Left kidney (tissue), 2 donors: Measurements from ENCODE around the gene HSD11B1L. TPM values are rescaled to one million over a fixed set of nuclear protein-coding genes. Genes with fewer than 3 reads are reported as not detected.
"Not testable (repeated sequence)": the region's sequence is repeated elsewhere in the genome, so short reads cannot be mapped to it uniquely, and the experiment has no call there.

Experiments
- DNase-seq: peaks from one replicate; pipeline ENCODE4 v3.0.0-alpha.2; 2013
- polyA plus RNA-seq: library from polyadenylated mRNA; unstranded; fragments of 120-200 nt; gene quantifications from one replicate; pipeline ENCODE4 v1.2.1, GENCODE V29; 2013; ENCODE audit not compliant: insufficient read length

Gene HSD11B1L
- polyA plus RNA-seq, 1 donor = 8.9 TPM

DNA sequence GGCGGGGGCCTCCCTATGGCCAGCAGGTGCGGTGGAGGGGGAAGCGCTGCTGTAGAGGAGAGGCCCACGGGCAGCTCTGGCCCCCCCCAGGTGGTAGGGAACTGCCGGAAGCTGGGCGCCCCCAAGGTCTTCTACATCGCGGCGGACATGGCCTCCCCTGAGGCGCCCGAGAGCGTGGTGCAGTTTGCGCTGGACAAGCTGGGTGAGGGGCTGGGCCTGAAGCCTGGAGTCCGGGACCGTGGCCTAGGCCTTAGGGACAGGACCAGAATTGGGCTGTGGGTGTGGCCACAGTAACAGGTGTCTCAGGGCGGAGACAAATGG, 5.5 kb downstream of the HSD11B1L start:
- no peak for DNase-seq

DNA sequence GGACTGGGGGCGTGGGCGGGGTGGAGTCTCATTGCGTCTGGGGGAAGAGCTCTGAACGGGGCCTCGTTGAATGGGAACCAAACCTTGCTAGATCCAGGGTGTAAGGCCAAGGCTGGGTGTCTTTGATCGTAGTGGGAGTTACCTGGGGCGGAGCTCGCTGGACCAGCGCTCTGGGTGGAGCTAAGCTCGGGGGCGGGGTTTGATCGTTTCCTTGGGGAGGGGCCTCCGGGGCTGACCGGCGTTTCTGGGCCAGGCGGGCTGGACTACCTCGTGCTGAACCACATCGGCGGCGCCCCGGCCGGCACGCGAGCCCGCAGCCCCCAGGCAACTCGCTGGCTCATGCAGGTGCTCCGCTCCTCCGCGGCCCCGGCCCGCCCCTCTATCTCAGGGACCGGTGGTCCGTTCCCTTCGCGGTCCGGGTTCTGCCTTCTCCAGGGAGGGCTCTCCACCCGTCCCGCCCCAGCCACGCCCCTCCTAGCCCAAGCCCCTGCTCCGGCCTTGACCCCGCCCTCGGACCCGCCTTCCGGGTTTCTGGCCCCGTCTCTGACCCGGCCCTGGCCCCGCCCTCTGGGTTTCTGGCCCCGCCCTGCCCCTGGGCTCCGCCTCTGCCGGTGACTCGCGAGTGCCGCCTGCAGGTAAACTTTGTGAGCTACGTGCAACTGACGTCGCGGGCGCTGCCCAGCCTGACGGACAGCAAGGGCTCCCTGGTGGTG, 6.0 kb downstream of the HSD11B1L start:
- DNase-seq = peak; percentile 89

DNA sequence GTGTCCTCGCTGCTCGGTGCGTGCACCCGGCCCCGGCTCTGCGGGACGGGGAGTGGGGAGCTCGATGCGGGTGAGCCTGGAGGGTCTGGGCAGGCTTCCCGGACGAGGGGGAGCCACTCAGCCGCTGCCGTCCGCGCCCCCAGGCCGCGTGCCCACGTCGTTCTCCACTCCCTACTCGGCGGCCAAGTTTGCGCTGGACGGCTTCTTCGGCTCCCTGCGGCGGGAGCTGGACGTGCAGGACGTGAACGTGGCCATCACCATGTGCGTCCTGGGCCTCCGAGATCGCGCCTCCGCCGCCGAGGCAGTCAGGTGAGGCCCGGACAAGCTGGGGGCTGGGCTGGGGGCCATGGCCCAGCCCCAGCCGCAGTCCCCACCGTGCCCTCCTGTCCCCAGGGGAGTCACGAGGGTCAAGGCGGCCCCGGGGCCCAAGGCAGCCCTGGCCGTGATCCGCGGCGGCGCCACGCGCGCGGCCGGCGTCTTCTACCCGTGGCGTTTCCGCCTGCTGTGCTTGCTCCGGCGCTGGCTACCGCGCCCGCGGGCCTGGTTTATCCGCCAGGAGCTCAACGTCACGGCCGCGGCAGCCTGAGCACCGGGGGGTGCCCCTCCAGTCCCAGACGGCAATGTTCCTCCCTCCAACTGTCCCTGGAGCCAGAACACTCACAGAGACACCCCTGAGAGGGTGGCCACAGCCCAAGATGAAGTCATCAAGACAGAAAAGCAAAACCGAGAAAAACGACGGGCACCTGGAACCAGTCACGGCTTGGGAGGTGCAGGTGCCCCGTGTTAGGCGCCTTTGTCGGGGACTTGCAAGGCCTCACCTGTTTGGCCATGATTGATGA, 6.8 kb downstream of the HSD11B1L start:
- no peak for DNase-seq

DNA sequence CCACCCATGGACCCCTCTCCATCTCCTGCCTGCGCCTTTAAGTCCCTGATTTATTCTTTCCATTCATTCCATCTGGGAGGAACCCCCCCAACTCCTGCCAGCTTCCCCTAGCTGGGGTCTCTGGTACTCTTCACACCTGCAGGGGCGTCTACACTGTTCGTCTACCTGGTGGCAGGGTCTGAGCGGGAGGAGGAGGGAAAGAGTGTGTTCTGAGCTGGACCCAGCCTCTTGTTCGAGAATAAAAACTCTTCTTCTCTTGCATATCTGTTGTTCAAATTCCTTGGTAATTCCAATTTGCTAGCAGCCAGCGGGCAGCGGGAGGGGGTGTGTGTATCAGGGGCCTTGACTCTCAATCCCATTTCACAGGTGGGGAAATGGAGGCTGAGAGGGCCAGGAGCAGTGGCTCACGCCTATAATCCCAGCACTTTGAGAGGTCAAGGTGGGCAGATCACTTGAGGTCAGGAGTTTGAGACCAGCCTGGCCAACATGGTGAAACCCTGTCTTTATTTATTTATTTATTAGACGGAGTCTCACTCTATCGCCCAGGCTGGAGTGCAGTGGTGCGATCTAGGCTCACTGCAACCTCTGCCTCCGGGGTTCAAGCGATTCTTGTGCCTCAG, 7.5 kb downstream of the HSD11B1L start:
- not testable (repeated sequence) for DNase-seq

DNA sequence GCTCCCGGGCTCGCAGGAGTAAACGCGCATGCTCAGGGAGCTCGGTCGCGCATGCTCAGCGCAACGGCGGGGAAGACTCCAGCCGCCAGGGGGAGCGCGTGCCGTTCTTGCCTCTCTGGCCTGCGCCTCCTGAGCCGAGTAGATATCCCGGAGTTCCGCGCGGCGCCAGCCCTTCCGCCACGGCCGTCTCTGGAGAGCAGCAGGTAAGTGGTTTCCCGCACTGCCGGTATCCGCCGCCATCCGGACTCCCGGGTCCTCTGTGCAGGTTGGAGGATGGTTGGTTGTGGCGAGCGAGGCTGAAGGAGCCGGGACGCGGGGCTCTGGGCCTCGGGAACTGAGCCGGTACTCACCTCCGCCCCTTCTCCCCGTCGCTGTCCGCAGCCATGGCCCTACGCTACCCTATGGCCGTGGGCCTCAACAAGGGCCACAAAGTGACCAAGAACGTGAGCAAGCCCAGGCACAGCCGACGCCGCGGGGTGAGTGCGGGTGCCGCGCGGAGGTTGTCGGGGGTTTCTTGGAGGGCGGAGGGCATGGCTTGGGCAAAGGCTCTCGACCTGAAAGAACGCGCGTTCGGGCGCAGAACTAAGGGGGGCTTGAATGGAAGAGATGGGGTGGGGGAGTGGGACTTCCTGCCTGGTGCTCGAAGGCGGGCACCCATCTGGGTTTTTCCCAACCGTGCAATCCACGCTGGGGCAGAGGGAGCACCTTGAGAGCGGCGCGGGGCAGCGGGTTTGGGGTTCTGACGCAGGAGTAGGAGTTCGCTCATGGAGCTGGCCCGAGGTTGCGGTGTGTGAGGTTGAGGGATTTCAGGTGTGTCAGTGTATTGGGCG, 9.5 kb downstream of the HSD11B1L start, which contains the start of gene RPL36:
RPL36 (plus strand) TSS at position 171 of the 830 bp plus-strand sequence; CDS start at position 384, 213 bp downstream.
- DNase-seq = peak; percentile 98

DNA sequence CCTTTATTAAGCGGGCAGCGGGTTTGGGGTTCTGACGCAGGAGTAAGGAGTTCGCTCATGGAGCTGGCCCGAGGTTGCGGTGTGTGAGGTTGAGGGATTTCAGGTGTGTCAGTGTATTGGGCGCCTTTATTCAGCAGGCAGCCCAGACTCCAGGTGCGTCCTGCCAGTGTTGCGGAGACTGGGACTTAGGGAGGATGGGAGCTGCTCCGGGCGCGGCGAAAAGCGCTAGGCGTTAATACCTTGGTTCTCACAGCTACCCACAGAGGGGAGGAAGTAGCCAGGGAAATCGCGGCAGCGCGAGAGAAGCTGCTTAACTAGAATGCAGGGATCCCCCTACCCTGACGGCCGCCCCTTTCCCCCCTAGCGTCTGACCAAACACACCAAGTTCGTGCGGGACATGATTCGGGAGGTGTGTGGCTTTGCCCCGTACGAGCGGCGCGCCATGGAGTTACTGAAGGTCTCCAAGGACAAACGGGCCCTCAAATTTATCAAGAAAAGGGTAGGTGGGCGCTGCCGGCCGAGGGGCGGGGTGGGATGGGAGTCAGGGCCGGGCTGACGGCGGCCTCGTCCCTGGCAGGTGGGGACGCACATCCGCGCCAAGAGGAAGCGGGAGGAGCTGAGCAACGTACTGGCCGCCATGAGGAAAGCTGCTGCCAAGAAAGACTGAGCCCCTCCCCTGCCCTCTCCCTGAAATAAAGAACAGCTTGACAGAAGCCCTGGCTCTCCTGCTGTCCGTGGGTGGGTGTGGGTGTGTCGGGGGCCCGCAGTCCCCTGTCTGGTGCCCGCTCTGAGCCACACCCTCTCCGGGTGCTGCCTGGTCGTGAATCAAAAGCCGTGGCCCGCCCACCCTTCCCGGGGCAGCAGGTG, 10.4 kb downstream of the HSD11B1L start:
- no peak for DNase-seq

DNA sequence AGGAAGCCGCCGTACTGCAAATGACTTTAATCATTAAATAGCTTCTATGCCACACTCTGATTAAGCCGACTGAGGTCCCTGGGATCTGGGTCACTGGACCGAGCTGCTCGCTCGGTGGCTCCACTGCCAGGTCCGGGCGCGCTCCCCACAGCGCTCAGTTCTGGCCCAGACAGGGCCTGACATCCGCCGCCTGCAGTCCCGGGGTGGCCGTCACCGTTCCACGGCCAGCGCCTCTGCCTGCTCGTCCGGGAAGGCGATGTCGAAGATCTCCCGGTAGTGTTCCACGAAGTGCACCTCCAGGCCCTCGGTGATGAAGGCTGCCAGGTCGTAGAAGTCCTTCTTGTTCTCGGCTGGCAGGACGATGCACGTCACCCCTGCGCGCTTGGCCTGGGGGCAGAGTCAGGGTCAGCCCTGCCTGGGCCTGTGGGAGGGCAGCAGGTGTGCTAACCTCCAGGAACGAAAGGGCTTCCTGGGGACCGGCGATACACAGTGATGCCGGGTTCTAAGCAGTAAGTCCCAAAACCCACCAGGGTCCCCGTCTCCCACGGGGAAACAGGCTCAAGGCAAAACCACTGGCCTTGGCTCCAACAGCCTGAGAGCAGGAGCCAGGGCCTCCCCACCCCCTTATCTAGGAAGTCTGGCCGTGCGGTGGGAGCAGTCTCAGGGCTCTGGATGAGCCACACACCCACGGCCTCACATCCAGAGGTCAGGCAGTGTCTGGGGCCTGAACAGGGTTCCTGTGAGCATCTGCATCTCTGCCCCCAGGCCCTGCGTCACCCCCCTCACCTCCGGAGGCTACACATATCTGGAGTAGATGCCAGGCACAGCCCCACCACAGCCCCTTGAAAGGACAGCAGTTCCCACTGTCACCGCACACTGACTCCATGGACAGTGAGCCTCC, 11.2 kb downstream of the HSD11B1L start:
- DNase-seq = no peak

DNA sequence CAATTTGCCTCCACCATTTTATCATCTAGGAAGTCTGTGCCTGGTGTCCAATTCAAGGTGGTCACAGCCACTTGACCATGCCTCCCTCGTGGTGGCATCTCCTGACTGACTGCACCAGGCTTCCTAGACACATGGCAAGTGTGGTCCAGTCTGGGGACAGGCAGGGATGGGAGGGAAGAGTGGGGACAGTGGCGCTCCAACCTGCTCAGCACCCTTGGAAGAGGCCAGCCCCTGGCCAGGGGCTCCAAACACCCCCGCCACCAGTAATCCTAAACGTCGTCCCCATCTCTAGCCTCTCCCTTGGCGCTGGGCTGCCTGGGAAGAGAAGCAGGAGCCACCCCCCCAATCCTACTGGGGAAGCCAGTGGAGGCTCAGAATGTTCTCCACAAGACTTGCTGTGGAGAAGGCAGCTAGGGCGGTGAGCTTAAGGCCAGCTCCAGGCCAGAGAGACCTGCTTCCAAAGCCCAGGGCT, 11.9 kb downstream of the HSD11B1L start:
- no peak for DNase-seq

DNA sequence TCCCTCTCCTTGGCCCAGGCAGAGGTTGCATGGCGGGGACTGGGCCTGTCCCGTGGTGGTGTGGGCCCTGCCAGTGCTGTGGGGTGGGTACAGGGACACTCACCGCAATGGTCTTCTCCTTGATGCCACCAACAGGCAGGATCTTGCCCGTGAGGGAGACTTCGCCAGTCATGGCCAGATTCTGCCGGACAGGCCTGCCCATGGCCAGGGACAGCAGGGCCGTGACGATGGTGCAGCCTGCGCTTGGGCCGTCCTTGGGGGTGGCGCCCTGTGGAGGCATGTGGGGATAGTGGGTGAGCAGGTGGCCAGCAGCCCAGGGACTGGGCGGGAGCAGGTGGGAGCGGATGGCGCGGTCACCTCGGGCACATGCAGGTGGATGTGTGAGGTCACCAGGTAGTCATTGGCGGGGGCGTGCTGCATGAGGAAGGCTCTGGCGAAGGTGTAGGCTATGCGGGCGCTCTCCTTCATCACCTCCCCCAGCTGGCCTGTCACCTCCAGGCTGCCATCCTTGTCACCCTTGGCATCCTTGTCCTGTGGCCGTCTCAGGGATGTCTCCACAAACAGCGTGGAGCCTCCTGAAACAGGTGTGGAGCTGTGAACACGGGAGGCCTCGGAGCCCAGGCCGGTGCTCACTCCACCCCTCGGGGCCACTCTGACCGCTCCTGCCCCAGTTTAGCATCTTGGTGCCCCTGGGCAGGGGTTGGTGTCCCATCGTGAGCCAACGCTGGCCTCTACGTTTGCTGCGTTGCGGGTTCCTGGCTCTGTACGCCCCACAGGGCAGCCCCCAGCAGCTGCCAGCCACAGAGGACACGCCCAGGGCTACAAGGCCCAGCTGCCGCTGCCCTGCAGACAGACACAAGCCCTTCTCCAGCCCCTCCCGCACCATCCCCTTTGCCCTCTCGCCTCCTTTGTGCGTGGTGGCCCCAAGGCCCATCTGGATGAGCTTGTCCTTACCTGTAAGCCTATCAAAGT, 12.7 kb downstream of the HSD11B1L start:
- DNase-seq = no peak

DNA sequence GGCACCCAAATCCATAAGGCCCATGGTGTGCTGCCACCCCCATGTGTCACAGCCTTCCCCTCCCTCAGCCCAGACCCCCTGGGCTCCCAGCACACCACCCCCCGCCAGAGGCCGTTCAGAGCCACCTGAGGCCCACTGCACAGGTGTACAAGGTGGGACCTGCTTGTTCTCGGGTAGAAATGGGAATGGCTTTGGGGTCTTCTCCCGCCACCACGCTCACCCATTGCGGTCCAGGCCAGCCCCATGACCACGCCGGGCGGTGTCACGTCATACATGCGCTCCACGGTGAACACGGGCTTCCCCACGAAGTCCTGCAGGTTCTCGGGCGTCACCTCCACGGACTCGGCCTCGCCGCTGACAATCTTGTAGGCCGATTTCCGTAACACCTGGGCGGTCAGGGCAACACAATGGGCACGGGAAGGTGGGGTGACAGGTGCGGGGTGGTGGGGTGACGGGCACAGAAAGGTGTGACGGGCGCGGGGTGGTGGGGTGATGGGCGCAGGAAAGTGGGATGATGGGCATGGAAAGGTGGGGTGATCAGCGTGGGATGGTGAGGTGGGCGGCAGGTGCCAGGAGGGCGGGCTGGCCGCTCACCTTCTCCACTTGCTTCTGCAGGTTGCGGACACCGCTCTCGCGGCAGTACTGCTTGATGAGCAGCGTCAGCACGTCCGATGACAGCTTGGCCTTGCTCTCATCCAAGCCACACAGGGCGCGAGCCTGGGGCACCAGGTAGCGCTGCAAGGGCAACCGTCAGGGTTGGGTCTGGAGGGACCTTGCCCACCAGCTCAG, 13.5 kb downstream of the HSD11B1L start:
- no peak for DNase-seq

DNA sequence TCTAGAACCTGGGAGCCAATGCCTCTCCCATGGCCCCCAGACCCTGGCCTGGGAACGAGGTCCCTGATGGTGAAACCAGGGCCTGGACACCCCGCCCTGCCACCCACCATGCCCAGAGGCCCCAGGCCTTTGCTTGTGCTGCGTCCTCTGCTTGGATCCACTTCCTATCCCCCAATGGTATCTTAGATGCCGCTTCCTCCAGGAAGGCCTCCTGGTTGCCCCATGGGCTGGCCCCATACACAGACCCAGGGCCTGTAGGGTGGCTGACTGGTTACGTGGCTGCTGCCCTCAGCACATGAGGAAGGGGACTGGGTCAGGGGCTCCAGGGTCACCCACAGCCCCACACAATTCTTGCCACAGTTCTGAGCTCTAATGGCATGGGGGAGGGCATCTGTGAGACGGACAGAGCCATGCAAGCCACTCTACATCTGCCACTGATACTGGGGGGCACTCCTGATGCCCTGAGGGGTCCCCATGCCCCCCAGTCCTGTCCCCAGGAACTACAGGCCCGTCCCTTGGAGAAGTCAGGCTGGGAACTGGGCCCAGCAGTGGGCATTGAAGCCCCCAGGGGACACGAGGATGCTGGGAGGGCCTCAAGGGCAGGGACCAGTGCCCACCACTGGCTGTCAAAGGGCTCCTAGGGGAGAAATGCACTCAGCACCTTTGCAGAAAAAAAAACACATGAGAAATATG, 14.3 kb downstream of the HSD11B1L start:
- no peak for DNase-seq

DNA sequence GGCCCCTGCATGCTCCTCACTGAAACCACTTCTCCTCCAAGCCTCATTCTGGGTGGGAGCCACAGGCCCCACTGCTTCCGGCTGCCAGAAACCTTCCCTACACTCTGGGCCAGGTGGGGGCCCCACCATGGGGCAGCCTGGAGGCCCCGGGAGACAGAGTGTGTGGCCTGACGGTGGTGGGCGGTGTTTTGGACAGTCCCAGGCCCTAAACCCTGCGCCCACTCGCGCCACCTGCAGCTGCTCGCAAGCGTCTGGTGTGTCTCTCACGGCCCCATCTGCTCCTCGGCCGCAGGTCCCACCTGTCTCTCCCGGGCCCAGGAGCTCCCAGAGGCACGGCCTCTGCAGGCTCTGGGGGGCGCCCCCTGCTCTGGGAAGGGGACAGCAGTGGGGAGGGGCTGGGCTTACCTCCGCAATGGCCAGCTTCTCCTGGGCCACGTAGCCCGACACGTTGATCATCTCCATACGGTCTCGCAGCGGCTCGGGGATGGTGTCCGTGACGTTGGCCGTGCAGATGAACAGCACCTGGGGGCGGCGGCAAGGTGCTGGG, 14.9 kb downstream of the HSD11B1L start:
- DNase-seq = no peak

DNA sequence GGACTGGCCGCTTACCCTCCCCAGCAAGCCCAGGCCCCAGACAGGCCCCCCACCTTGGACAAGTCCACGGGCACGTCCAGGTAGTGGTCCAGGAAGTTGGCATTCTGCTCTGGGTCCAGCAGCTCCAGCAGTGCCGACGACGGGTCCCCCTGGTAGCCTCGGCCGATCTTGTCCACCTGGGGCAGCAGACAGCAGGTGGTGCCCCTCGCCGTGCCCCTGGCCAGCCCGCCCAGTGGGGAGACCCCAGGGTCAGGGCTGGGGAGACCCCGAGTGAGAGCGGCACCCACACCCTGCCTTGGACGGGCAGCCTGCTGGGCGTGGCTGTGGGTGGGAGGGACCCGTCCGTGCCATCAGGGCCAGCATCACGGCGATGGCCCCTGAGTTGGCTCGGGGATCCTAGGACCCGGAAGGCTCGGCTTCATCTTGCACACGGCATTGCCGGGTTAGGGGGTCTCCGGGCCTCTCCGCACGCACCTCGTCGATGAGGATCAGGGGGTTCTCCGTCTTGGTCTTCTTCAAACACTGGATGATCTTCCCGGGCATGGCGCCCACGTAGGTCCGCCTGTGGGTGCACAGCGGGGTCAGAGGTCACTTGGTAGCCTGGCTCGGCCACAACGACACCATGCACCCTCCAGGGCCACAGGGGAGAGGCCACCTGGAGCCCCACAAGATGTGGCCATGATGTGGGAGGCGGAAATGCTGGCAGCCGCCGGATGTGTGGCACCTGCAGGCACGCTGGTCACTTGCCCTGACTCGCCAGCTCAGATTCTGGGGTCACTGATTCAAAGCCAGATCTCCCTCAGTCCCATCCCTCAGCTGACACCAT, 15.6 kb downstream of the HSD11B1L start:
- no peak for DNase-seq

DNA sequence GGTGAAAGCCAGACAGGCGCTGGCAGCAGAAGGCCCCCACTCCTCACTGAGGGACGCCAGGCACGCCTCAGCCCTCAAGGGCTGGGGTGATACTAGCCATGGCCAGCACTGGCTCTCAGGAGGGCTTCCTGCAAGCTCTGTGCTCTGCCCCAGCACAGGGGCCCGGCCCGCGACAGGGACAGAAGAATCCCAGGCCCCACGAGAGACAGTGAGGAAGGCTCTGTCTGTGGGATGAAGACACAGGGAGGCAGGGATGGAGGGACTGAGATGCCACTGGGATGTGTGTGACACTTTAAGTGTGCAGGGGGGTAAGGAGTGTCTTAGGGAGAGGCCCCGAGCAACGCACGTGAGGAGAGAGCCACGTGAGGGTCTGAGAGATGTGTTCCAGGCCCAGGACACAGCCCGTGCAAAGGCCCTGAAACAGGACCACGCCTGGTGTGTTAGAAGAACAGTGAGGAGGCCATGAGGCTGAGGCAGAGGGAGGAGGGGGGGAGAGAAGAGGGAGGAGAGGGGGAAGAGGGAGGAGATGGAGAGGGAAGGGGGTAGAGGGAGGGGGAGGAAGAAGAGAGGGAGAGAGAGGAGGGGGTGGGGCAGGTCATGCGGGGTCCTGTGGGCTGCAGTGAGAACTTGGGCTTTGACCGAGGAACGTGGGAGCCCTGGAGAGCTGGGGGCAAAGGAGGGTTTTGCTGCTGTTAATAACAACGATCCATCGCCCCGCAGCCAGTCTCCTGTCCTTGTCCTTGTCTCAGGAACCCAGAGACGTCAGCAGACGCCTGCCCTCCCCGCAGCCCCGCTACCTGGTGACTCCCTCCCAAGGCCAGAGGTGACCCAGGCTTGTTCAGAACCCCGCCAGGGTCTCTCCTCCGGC, 16.4 kb downstream of the HSD11B1L start:
- DNase-seq = no peak
